ENCODE data around the gene PDLIM4. TPM values are rescaled to one million over a fixed set of nuclear protein-coding genes. Genes with fewer than 3 reads are reported as not detected.

PDLIM4 gene, protein sequence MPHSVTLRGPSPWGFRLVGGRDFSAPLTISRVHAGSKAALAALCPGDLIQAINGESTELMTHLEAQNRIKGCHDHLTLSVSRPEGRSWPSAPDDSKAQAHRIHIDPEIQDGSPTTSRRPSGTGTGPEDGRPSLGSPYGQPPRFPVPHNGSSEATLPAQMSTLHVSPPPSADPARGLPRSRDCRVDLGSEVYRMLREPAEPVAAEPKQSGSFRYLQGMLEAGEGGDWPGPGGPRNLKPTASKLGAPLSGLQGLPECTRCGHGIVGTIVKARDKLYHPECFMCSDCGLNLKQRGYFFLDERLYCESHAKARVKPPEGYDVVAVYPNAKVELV
- total RNA-seq, result 65.0 and 78.2 TPM in 2 replicates

DNA sequence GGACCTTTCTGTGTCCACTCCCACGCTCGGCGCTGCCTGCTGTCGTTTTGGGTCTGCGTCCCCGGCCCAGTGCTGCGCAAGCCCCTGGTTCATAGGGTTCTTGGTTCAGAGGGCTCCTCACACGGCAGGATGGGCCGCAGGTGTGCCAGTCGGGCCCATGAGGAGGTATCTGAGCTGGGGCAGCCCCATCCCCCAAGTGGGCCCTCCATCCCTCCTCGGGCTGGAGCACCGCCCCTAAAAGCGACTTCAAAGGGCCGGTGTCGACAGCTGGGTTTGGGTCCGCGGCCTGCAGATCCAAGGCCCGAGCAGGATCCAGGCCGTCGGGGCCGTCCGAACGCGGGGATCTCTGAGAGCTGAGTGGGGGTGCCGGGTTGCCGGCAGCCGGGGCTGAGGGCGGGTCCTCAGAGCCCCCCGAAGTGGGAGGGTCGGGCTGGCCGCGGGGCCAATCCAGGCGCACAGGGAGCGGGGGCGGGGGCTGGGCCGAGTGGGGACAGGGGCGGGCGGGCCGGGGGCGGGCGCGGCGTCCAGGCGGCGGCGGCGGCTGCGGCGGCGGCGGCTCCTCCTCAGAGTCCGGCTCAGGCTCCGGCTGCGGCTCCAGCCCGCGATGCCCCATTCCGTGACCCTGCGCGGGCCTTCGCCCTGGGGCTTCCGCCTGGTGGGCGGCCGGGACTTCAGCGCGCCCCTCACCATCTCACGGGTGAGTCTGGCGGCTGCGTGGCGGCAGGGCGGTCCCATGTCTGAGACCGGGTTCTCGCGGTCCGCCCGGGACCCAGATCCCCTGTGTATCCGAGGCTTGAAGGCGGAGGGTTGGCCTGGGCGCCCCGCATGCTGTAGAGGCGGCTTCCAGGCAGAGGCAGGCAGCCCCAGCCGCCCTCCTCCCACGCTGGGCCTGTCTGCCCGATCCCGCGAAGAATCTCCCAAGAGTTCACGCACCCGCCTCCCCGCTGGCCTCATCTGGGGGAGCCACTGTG, at the start of gene PDLIM4:
Gene PDLIM4, plus strand, starts transcription at position 566 of the 971 bp plus-strand sequence. Its CDS starts 39 bp downstream, at position 605.

DNA sequence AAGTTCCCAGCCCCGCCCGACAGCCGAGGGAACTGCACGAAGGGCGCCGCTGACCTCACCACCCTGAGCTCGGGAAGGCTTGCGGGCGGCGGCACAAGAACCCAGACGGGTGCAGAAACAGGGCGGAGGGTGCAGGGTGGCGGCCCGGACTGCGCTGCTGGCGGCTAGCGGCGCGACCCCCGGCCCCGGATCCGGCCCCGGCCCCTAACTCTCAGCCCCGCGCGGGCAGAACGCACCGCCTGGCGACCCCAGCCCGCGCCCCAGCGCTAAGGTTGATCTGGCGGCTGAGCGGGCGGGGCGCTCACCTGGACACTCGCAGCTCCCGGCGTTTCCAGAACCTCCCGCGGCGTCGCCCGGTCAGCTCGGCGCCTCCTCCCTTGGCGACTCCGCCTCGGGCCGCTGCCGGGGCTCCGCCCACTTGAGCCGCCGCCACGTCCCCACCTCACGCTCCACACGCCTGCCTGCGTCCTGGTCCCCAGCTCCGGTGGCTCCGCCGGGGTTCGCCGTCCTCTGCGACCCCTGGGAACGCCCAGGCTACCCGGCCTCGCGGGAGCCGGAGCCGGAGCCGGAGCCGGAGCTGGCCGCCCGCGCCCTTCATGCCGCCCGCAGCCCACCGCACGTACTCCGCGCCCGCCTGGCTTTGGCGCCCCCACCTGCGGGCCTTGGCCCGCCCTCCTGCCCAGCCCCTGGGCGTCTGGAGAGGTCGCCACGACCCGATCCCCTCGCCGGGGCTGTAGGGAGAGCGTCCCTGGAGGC, 29.8 kb upstream of the PDLIM4 start, which contains the start of gene P4HA2:
Gene P4HA2, minus strand, starts transcription at position 369 of the 756 bp plus-strand sequence. CDS start 9,227 bp downstream, outside the sequence.

DNA sequence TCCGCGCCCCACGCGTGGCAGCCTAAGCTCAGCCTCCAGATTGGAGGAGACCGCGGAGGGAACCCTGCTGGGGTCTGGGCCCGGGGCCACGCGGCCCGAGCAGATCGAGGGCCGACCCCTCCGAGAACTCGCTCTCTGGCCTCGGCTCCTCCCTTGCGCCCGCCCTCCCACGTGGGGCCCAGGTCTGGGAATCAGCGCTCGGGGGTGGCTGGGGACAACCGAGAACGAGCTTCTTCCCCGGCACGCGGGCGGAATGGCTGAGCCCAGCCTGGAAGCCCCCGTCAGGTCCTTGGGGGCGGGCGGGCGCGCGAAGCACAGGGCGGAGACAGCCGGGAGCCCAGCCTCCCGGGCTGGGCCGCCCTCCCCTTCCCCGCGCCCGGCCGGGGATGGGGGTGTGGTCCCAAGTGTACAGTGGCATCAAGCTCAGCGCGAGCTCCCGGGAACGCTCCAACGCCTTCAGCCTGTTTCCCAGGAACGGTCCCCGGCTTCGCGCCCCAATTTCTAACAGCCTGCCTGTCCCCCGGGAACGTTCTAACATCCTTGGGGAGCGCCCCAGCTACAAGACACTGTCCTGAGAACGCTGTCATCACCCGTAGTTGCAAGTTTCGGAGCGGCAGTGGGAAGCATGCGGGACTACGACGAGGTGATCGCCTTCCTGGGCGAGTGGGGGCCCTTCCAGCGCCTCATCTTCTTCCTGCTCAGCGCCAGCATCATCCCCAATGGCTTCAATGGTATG, 36.7 kb downstream of the PDLIM4 start, which contains the start of gene SLC22A4:
Gene SLC22A4, plus strand, starts transcription at position 403 of the 736 bp plus-strand sequence. Its CDS starts 223 bp downstream, at position 626.

Other genes with a start within 250 kb of the PDLIM4 start
- gene ACSL6, start 246.0 kb upstream of the PDLIM4 start, total RNA-seq, result under 0.01 and 0.32 TPM in 2 replicates
- gene IL3, start 197.0 kb upstream of the PDLIM4 start, total RNA-seq, result not detected in 2 replicates
- gene CSF2, start 183.9 kb upstream of the PDLIM4 start, total RNA-seq, result not detected in 2 replicates
- gene P4HA2, start 29.8 kb upstream of the PDLIM4 start, total RNA-seq, result 181 and 200 TPM in 2 replicates
- gene SLC22A4, start 36.7 kb downstream of the PDLIM4 start, total RNA-seq, result 13.5 and 17.0 TPM in 2 replicates
- 8.0 and 9.6 TPM in 2 replicates for gene SLC22A5, start 112.0 kb downstream of the PDLIM4 start, total RNA-seq
- gene IRF1, start 233.1 kb downstream of the PDLIM4 start, total RNA-seq, result 76.4 and 90.7 TPM in 2 replicates